GM18526 (cell line): ENCODE data around the gene LCE3A.

Experiments used
- POLR2A ChIP-seq: IDR thresholded peaks from 3 replicates; pipeline ENCODE4 v1.6.1; 2011; ENCODE audit not compliant: insufficient read length; ENCODE audit errors: extremely low read depth

LCE3A gene, protein sequence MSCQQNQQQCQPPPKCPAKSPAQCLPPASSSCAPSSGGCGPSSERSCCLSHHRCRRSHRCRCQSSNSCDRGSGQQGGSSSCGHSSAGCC

DNA sequence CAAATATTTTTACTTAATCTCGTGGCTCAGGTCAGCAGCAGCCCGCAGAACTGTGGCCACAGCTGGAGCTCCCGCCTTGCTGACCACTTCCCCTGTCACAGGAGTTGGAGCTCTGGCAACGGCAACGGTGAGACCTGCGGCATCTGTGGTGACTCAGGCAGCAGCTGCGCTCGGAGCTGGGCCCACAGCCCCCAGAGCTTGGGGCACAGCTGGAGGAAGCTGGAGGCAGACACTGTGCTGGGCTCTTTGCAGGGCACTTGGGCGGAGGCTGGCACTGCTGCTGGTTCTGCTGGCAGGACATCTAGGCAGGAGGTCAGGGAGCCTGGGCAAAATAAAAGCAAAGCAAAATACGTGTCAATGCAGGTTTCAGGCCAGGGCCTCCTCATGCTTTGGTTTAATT lies at the start of gene LCE3A:
TSS of gene LCE3A (minus strand) at position 301 of the 400 bp plus-strand sequence. CDS start at position 301, 0 bp downstream.
- no peak for TF ChIP-seq POLR2A

GRCh38 chr1:152667648-152668047 lies 44.7 kb upstream of the LCE3A start:
- no peak for TF ChIP-seq POLR2A

GRCh38 chr1:152663098-152663497 lies 40.2 kb upstream of the LCE3A start, which contains the start of gene LCE2D:
Gene LCE2D (plus strand): TSS chr1:152663380. CDS start chr1:152664106, 726 bp downstream.
- TF ChIP-seq POLR2A, result no peak

- TF ChIP-seq POLR2A, result no peak
Measured at GRCh38 chr1:152658649-152659048, 35.7 kb upstream of the LCE3A start.

DNA sequence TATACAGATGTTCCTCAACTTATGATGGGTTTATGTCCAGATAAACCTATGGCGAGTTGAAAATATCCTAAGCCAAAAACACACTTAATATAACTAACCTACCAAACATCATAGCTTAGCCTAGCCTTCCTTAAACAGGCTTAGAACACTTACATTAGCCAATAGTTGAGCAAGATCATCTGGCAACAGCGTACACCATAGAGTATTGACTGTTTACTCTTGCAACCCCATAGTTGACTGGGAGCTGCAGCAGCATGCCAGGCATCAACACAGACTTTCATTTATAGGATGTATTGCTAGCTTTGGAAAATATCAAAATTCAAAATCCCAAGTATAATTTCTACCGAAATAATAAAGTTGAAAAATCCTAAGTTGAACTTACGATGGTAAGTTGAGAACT lies 34.8 kb upstream of the LCE3A start:
- TF ChIP-seq POLR2A, result no peak

DNA sequence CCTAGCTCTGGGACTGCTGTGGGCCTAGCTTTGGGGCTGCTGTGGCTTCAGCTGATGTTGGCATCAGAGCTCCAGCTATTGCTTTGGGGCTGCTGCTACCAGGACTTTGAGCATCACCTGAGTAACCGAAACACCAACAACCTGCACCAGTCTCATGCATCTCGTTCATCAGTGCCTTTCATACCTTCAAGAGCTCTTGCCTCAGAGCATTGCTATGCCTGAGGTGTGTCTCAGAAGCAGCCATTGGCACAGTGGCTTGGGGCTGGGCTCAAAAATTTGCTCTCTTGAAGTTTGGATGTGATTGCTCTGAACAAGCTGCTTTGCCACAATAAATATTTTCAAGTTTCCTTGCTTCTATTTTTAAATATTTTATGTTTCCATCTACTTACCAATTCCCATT lies 33.6 kb upstream of the LCE3A start:
- TF ChIP-seq POLR2A, result no peak

DNA sequence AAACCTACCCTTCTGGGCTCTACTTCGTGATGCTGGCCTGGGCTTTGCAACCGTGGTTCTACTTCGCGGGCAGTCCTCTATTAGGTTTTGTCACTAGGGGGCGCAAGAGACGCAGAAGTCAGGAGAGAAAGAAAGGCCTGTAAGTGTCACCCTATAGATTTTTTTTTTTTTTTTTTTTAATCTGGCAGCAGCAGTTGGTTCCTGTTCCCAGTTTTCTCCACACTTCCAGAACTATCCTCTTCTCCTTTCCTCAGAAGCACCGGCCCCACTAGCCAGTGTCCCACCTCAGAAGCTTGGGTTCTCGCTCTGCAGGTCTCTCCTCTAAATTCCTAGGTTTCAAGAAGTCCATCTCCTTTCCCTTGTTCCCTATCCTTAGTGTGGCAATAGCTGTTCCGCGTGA lies 31.2 kb upstream of the LCE3A start:
- TF ChIP-seq POLR2A, result no peak

DNA sequence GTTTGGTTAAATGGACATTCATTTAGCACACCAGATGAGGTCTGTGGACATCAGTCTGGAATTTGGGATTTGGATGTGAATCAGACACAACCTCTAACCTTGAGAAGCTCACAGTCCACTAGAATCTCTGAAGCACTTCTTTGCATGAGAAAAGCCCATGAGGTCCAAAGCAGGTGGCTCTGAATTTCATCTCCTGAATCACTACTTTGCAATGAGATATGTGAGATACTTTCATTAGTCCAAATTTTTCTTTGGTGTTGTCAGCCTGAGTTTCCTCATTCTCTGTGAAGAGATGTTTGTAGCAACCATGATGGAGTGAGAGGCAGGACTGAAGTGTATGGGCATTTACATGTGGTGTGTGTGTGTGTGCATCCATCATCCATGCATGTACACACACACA lies 23.8 kb upstream of the LCE3A start:
- TF ChIP-seq POLR2A, result no peak

GRCh38 chr1:152645146-152645545 lies 22.2 kb upstream of the LCE3A start:
- no peak for TF ChIP-seq POLR2A

GRCh38 chr1:152643945-152644344 lies 21.0 kb upstream of the LCE3A start:
- TF ChIP-seq POLR2A, result no peak

- TF ChIP-seq POLR2A, result no peak
Measured at GRCh38 chr1:152640351-152640750, 17.4 kb upstream of the LCE3A start.

DNA sequence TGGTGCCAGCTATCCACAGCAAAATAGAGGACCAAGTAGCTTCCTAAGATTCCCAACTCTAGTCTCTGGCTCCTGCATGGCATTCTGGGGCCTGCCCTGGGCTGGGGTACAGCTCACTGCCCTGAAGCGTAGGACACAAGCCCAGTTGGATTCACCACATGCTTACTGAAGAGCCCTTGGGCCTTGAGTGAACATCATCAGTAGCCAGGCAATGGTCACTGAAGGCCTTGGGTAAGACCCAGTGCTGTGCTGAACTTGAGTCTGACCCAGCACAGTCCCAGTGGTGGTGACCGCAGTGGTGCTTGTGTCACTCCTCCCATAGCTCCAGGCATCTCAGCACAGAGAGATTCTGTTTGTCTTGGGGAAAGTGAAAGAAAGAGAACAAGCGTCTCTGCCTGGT lies 7.7 kb upstream of the LCE3A start:
- no peak for TF ChIP-seq POLR2A

DNA sequence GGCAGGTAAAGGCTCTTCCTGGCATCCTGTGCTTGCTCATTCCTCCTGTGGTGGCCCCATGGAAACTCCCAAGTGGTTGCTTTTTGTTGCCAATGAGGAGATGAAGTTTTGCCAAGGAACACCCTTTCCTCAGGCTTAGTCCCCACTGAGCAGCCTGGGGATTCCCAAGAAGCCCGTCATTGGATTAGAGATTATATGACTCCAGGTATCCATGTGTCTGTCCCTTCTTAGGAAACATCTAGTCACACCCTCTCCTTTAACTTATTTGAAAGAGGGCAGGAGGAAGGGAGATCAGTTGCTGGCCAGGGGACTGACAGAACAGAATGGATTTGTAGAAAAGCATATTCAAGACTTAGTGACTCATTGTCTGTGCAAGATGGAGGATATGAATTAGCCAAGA lies 3.8 kb upstream of the LCE3A start:
- no peak for TF ChIP-seq POLR2A

GRCh38 chr1:152623203-152623844 lies 421 bp upstream of the LCE3A start:
- no peak for TF ChIP-seq POLR2A

DNA sequence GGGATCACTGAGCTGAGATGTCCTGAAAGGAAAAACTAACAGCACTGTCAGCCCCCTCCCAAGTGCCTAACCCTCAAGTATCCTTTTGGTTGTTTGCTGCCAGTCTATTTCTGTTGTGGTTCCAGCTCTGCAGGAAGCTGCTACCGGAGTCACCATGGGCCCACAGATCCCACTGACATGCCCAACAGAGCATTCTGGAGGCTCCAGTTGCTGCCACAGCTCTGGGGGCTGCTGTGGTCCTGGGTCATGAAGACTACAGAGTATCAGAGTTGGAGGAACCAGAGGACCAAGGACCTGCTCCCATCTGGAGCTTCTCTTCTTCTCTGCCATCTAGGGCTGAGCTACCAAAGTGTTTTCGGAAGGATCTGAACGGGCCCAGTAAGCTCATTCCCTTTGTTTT lies 910 bp downstream of the LCE3A start:
- no peak for TF ChIP-seq POLR2A

GRCh38 chr1:152613511-152613910 lies 9.4 kb downstream of the LCE3A start, which contains the start of gene LCE3B:
Gene LCE3B (plus strand): TSS chr1:152613811. CDS start chr1:152613811, 0 bp downstream.
- TF ChIP-seq POLR2A, result no peak

DNA sequence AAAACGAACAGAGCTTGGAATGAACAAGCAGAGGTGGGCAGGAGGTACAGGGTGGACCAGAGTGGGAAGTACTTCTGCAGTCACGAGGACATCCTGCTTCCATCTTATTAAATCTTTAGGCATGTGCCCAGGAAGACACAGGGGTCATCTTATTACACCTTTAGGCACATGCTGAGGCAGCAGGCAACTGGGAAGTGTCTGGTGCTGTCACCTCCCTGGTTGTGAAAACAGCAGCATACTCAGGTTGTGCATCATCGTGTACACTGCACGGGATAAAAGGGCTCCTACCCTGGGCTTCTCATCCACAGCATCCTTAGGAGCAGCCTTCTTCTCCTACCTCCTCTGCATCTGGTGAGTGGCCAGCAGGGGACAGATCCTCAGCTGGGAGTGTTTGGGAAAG lies 23.0 kb downstream of the LCE3A start, which contains the start of gene LCE3C:
TSS of gene LCE3C (plus strand) at position 301 of the 400 bp plus-strand sequence. CDS start 498 bp downstream, outside the sequence.
- no peak for TF ChIP-seq POLR2A
